Natural killer cell (primary cell): ENCODE data around the gene BCR. TPM values are rescaled to one million over a fixed set of nuclear protein-coding genes. Genes with fewer than 3 reads are reported as not detected.

Experiments used
- ATAC-seq, 3 donors: fragments of 150-1000 bp in 2 of 3; fragments of 200-7000 bp in 1 of 3; cut with Tn5 transposase; 1 replicate in 1 of 3; 2 replicates in 2 of 3; pipeline ENCODE4 v1.10.0; 2021; ENCODE audit warnings: mild to moderate bottlenecking in 2 of 3, moderate library complexity in 2 of 3
- DNase-seq, 2 donors: peaks; one replicate each; pipeline versions ENCODE4 v3.0.0 to v3.0.0-alpha.2; 2013 to 2021; ENCODE audit warnings: mixed read lengths in 1 of 2
- H3K27ac ChIP-seq: one replicate; pipeline ENCODE4 v1.5.1; 2013; ENCODE audit warnings: mild to moderate bottlenecking, low read length
- H3K27me3 ChIP-seq: one replicate; pipeline ENCODE4 v1.6.1; 2013; ENCODE audit warnings: low read length; ENCODE audit not compliant: control insufficient read depth, insufficient read depth
- H3K36me3 ChIP-seq: one replicate; pipeline ENCODE4 v1.6.1; 2013; ENCODE audit warnings: low read length; ENCODE audit not compliant: control insufficient read depth, insufficient read depth
- H3K4me1 ChIP-seq: one replicate; pipeline ENCODE4 v1.6.1; 2013; ENCODE audit warnings: low read length; ENCODE audit not compliant: control insufficient read depth, insufficient read depth
- H3K4me3 ChIP-seq: one replicate; pipeline ENCODE4 v1.5.1; 2013; ENCODE audit warnings: low read length
- H3K9me3 ChIP-seq: one replicate; pipeline ENCODE4 v1.6.1; 2013; ENCODE audit warnings: low read length; ENCODE audit not compliant: control insufficient read depth, insufficient read depth
- H3K27ac Mint-ChIP-seq, 2 donors: one replicate each; pipeline ENCODE4 v1.8.0; 2022; ENCODE audit warnings: mild to moderate bottlenecking in 2 of 2, mixed read lengths in 2 of 2, moderate library complexity in 1 of 2
- H3K27me3 Mint-ChIP-seq, 2 donors: one replicate each; pipeline ENCODE4 v1.8.0; 2022; ENCODE audit warnings: low read depth in 2 of 2, mixed read lengths in 2 of 2
- H3K36me3 Mint-ChIP-seq: one replicate; pipeline ENCODE4 v1.8.0; 2022; ENCODE audit warnings: mixed read lengths
- H3K4me1 Mint-ChIP-seq, 2 donors: one replicate each; pipeline ENCODE4 v1.8.0; 2022; ENCODE audit warnings: mixed read lengths in 2 of 2
- H3K4me3 Mint-ChIP-seq: one replicate; pipeline ENCODE4 v1.8.0; 2022; ENCODE audit warnings: mild to moderate bottlenecking, moderate library complexity, mixed read lengths
- H3K9me3 Mint-ChIP-seq, 2 donors: one replicate each; pipeline ENCODE4 v1.8.0; 2022; ENCODE audit warnings: mixed read lengths in 2 of 2
- CTCF ChIP-seq: fragments of 200-600 bp; IDR thresholded peaks from one replicate; pipeline ENCODE4 v1.8.0; 2022; ENCODE audit warnings: antibody characterized with exemption
- WGBS: methylation state at CpG from one replicate; pipeline ENCODE4 v1.1.7; 2013; ENCODE audit warnings: missing lambda C conversion rate; ENCODE audit not compliant: insufficient coverage; 5-methylcytosine and 5-hydroxymethylcytosine counted together
- intact Hi-C: fragments of 100-400 bp; cut with micrococcal nuclease; formaldehyde crosslinking; loops from one replicate; pipeline ENCODE4 v1.14.2; 2022
- total RNA-seq, 4 donors: library from RNA; stranded (reverse); fragments of 120-200 nt in 1 of 4; gene quantifications; one replicate each; pipeline versions ENCODE4 v1.2.3 to v1.2.4, GENCODE V29; 2013 to 2022

BCR gene
- total RNA-seq, 3 donors from 2014 or later (not counting 1 experiment from before 2014, with no cell fraction given) = 166 to 186 (median 167) TPM

- intact Hi-C loops = loop anchor here (5.0 kb wide), 1 partner anchor 47 kb away; no protein-coding TSS in a partner anchor
- no peak for TF ChIP-seq CTCF
- Mint-ChIP-seq H3K27me3 (no peaks in the 10 kb centered on the region), H3K4me3 (peak overlapping the region; percentile 98), H3K4me1 (peaks cover 70 to 76% of the 10 kb centered on the region in 2 donors), H3K9me3 (no peaks in the 10 kb centered on the region), H3K36me3 (no peaks in the 10 kb centered on the region), H3K27ac (peak overlapping the region; percentile 93 to 94)
- no peak overlapping the region for H3K4me3 ChIP-seq
- H3K36me3 ChIP-seq = peaks cover 5% of the 10 kb centered on the region
- no peaks in the 10 kb centered on the region for H3K27me3 ChIP-seq
- peaks cover 74% of the 10 kb centered on the region for H3K4me1 ChIP-seq
- DNase-seq (no peak), ATAC-seq (no peak)
- no peaks in the 10 kb centered on the region for H3K9me3 ChIP-seq
- peak overlapping the region; percentile 58 for H3K27ac ChIP-seq
- 45% methylated on average over 5 of the region's 5 CpGs for WGBS
Measured at GRCh38 chr22:23184764-23185113, 4.4 kb downstream of the BCR start.

GRCh38 chr22:23187211-23187610 lies 6.9 kb downstream of the BCR start:
- Mint-ChIP-seq H3K27me3 (no peaks in the 10 kb centered on the region), H3K9me3 (no peaks in the 10 kb centered on the region), H3K36me3 (no peaks in the 10 kb centered on the region), H3K4me1 (peaks cover 75 to 86% of the 10 kb centered on the region in 2 donors), H3K27ac (peak overlapping the region; percentile 93 to 94), H3K4me3 (peak overlapping the region; percentile 45)
- no peak for TF ChIP-seq CTCF
- H3K27me3 ChIP-seq = no peaks in the 10 kb centered on the region
- no peak for DNase-seq
- 68% methylated on average over 3 of the region's 4 CpGs for WGBS
- H3K27ac ChIP-seq = no peak overlapping the region
- intact Hi-C loops = no loop called here
- peaks cover 59% of the 10 kb centered on the region for H3K4me1 ChIP-seq
- peaks cover 10% of the 10 kb centered on the region for H3K36me3 ChIP-seq
- no peaks in the 10 kb centered on the region for H3K9me3 ChIP-seq
- no peak for ATAC-seq
- H3K4me3 ChIP-seq = no peak overlapping the region

- Histone ChIP-seq H3K4me3 (no peak overlapping the region), H3K27ac (no peak overlapping the region), H3K36me3 (peaks cover 13% of the 10 kb centered on the region), H3K4me1 (peaks cover 51% of the 10 kb centered on the region), H3K27me3 (no peaks in the 10 kb centered on the region), H3K9me3 (no peaks in the 10 kb centered on the region)
- Mint-ChIP-seq H3K36me3 (no peaks in the 10 kb centered on the region), H3K9me3 (no peaks in the 10 kb centered on the region), H3K4me1 (peaks cover 75 to 86% of the 10 kb centered on the region in 2 donors), H3K4me3 (peak overlapping the region; percentile 45), H3K27me3 (no peaks in the 10 kb centered on the region), H3K27ac (peak overlapping the region; percentile 93 to 94)
- ATAC-seq (no peak), DNase-seq (no peak)
- intact Hi-C loops = no loop called here
- 89% methylated on average over 7 of the region's 7 CpGs for WGBS
- no peak for TF ChIP-seq CTCF
Measured at GRCh38 chr22:23187871-23188700, 7.8 kb downstream of the BCR start.
